HEK293 (cell line): ENCODE data around the gene ALDH1B1.
A peak's percentile ranks its signal among the peaks of the same experiment; 100 is the strongest.

Source experiments
- CTCF ChIA-PET: fragments of 350-600 bp; formaldehyde crosslinking; extraction: SDS; loops from one replicate; lab custom pipeline; 2021; ENCODE audit warnings: antibody characterized with exemption; lab: Yijun Ruan, JAX
- POLR2A ChIA-PET: fragments of 300-600 bp; formaldehyde crosslinking; extraction: SDS; loops from one replicate; lab custom pipeline; 2020; ENCODE audit warnings: antibody characterized with exemption, inconsistent platforms; lab: Yijun Ruan, JAX
- H3K27ac ChIP-seq: fragments of 200-500 bp; sonication (Bioruptor generic); 2 replicates; pipeline ENCODE4 v1.5.1; 2014; ENCODE audit warnings: low read depth, low read length, control low read depth, inconsistent platforms; ENCODE audit errors: extremely low read depth
- H3K36me3 ChIP-seq, 2 experiments: fragments of 200-500 bp in 1 of 2; sonication (Bioruptor generic) in 1 of 2; 1 replicate in 1 of 2; 2 replicates in 1 of 2; pipeline ENCODE4 v1.5.1; 2014 to 2017; ENCODE audit warnings: inconsistent platforms in 2 of 2, low read length in 2 of 2; ENCODE audit not compliant: control insufficient read depth in 2 of 2, insufficient read depth in 1 of 2
- H3K4me1 ChIP-seq: fragments of 200-500 bp; sonication (Bioruptor generic); 2 replicates; pipeline ENCODE4 v1.5.1; 2014; ENCODE audit warnings: mild to moderate bottlenecking, low read length, inconsistent platforms; ENCODE audit not compliant: control insufficient read depth, insufficient read depth
- H3K4me3 ChIP-seq: 2 replicates; pipeline ENCODE4 v1.5.1; 2011; ENCODE audit warnings: low read depth, mild to moderate bottlenecking, control low read depth, low read length, moderate library complexity
- H3K9me3 ChIP-seq: fragments of 200-500 bp; sonication (Bioruptor generic); 2 replicates; pipeline ENCODE4 v1.5.1; 2014; ENCODE audit warnings: low read depth, low read length, inconsistent platforms; ENCODE audit not compliant: control insufficient read depth, insufficient read depth
- GLI4 ChIP-seq: fragments of 450-650 bp; formaldehyde crosslinking; IDR thresholded peaks from 2 replicates; pipeline ENCODE4 v1.5.1; 2016; ENCODE audit warnings: missing biosample characterization, missing genetic modification characterization
- OVOL3 ChIP-seq: fragments of 450-650 bp; formaldehyde crosslinking; IDR thresholded peaks from 2 replicates; pipeline ENCODE4 v1.5.1; 2016; ENCODE audit warnings: missing biosample characterization, missing genetic modification characterization
- ZBTB1 ChIP-seq: fragments of 450-650 bp; formaldehyde crosslinking; IDR thresholded peaks from 2 replicates; pipeline ENCODE4 v1.5.1; 2016; ENCODE audit warnings: missing biosample characterization, missing genetic modification characterization
- ZBTB6 ChIP-seq: fragments of 450-650 bp; formaldehyde crosslinking; IDR thresholded peaks from 2 replicates; pipeline ENCODE4 v1.5.1; 2017; ENCODE audit warnings: missing biosample characterization, missing genetic modification characterization
- ZNF114 ChIP-seq: fragments of 450-650 bp; formaldehyde crosslinking; IDR thresholded peaks from 2 replicates; pipeline ENCODE4 v1.5.0; 2017; ENCODE audit warnings: missing biosample characterization, missing genetic modification characterization
- ZNF140 ChIP-seq: fragments of 450-650 bp; formaldehyde crosslinking; IDR thresholded peaks from 2 replicates; pipeline ENCODE4 v1.5.1; 2016; ENCODE audit warnings: missing biosample characterization, missing genetic modification characterization
- ZNF280D ChIP-seq: fragments of 450-650 bp; formaldehyde crosslinking; IDR thresholded peaks from 2 replicates; pipeline ENCODE4 v1.5.1; 2016; ENCODE audit warnings: missing biosample characterization, missing genetic modification characterization
- ZNF416 ChIP-seq: fragments of 450-650 bp; formaldehyde crosslinking; IDR thresholded peaks from 2 replicates; pipeline ENCODE4 v1.5.1; 2016; ENCODE audit warnings: missing biosample characterization, missing genetic modification characterization
- ZNF513 ChIP-seq: fragments of 450-650 bp; IDR thresholded peaks from 2 replicates; pipeline ENCODE4 v1.5.1; 2018; ENCODE audit warnings: missing biosample characterization, missing genetic modification characterization
- ZNF530 ChIP-seq: fragments of 450-650 bp; formaldehyde crosslinking; IDR thresholded peaks from 2 replicates; pipeline ENCODE4 v1.5.1; 2016; ENCODE audit warnings: low read depth, missing biosample characterization, missing genetic modification characterization
- ZNF544 ChIP-seq: fragments of 450-650 bp; formaldehyde crosslinking; IDR thresholded peaks from 2 replicates; pipeline ENCODE4 v1.5.0; 2017; ENCODE audit warnings: missing biosample characterization, missing genetic modification characterization
- ZNF621 ChIP-seq: fragments of 450-650 bp; formaldehyde crosslinking; IDR thresholded peaks from 2 replicates; pipeline ENCODE4 v1.5.1; 2017; ENCODE audit warnings: missing biosample characterization, missing genetic modification characterization
- ZNF654 ChIP-seq: fragments of 450-650 bp; formaldehyde crosslinking; IDR thresholded peaks from 2 replicates; pipeline ENCODE4 v1.5.1; 2016; ENCODE audit warnings: low read depth, missing biosample characterization, missing genetic modification characterization
- ZNF785 ChIP-seq: fragments of 450-650 bp; formaldehyde crosslinking; IDR thresholded peaks from 2 replicates; pipeline ENCODE4 v1.5.1; 2016; ENCODE audit warnings: missing biosample characterization, missing genetic modification characterization
- ZNF843 ChIP-seq: fragments of 450-650 bp; formaldehyde crosslinking; IDR thresholded peaks from 2 replicates; pipeline ENCODE4 v1.5.1; 2016; ENCODE audit warnings: missing biosample characterization, missing genetic modification characterization
- ZSCAN4 ChIP-seq: fragments of 450-650 bp; formaldehyde crosslinking; IDR thresholded peaks from 2 replicates; pipeline ENCODE4 v1.5.1; 2017; ENCODE audit warnings: missing biosample characterization, missing genetic modification characterization

Gene ALDH1B1

GRCh38 chr9:38370176-38370575 lies 22.3 kb upstream of the ALDH1B1 start:
- no peaks in the 10 kb centered on the region for H3K36me3 ChIP-seq
- H3K4me1 ChIP-seq, result no peaks in the 10 kb centered on the region
- ChIA-PET CTCF (interaction anchor here (0.6 to 2.0 kb wide), 8 partner anchors 30 to 456 kb away, joined by 3 to 13 read pairs (median 3); no protein-coding TSS in a partner anchor), POLR2A (no interaction called here)
- H3K9me3 ChIP-seq, result no peaks in the 10 kb centered on the region
- no peak overlapping the region for H3K27ac ChIP-seq
- TF ChIP-seq GLI4 (tag by site-specific recombination) (no peak), ZNF544 (no peak), OVOL3 (tag by site-specific recombination) (no peak), ZNF785 (tag by site-specific recombination) (no peak), ZNF114 (tag by site-specific recombination) (no peak), ZNF530 (tag by site-specific recombination) (no peak), ZBTB1 (tag by site-specific recombination) (no peak), ZNF843 (tag by site-specific recombination) (no peak), ZBTB6 (tag by site-specific recombination) (no peak), ZNF280D (tag by site-specific recombination) (no peak), ZNF416 (tag by site-specific recombination) (no peak)
- no peak overlapping the region for H3K4me3 ChIP-seq

GRCh38 chr9:38371495-38371894 lies 21.0 kb upstream of the ALDH1B1 start:
- POLR2A ChIA-PET, result no interaction called here
- Histone ChIP-seq H3K9me3 (no peaks in the 10 kb centered on the region), H3K4me3 (no peak overlapping the region), H3K27ac (no peak overlapping the region), H3K4me1 (no peaks in the 10 kb centered on the region), H3K36me3 (no peaks in the 10 kb centered on the region)
- CTCF ChIA-PET, result interaction anchor here (0.7 to 2.0 kb wide), 7 partner anchors 10 to 709 kb away, joined by 3 to 13 read pairs (median 4); partner anchors contain the start of gene ALDH1B1
- peak; percentile 16; the same call in 1 of the 2 replicates for TF ChIP-seq ZNF654 (tag by site-specific recombination)
- no peak for TF ChIP-seq ZNF621 (tag by site-specific recombination)

- TF ChIP-seq ZNF513 (tag by site-specific recombination), result no peak
- TF ChIP-seq ZNF140 (tag by site-specific recombination), result 0 out of 2 replicates have a peak, but pooled peaks have one; percentile 14
- TF ChIP-seq ZSCAN4 (tag by site-specific recombination), result no peak
- ChIA-PET POLR2A (no interaction called here), CTCF (interaction anchor here (0.5 to 1.9 kb wide), 7 partner anchors 11 to 791 kb away, joined by 3 to 13 read pairs (median 6); no protein-coding TSS in a partner anchor)
- Histone ChIP-seq H3K4me1 (no peaks in the 10 kb centered on the region), H3K4me3 (no peak overlapping the region), H3K27ac (no peak overlapping the region), H3K9me3 (no peaks in the 10 kb centered on the region), H3K36me3 (no peaks in the 10 kb centered on the region)
These were observed 19.5 kb upstream of the ALDH1B1 start for GRCh38 chr9:38372762-38373619.
